GM18868 (cell line): ENCODE data around the gene STXBP6.
"Not testable (repeated sequence)": the region's sequence is repeated elsewhere in the genome, so short reads cannot be mapped to it uniquely, and the experiment has no call there.

Experiments
- ATAC-seq: cut with Tn5 transposase; IDR thresholded peaks from one replicate; pipeline ENCODE4 v1.9.1; 2021; ENCODE audit warnings: mild to moderate bottlenecking, moderate library complexity; ENCODE audit not compliant: unreplicated experiment

Gene STXBP6

GRCh38 chr14:24959791-24960331, 90.1 kb downstream of the STXBP6 start:
- peak; percentile 59 for ATAC-seq

- no peak for ATAC-seq
Measured at GRCh38 chr14:24958271-24958670, 91.7 kb downstream of the STXBP6 start.

GRCh38 chr14:24957814-24958213, 92.1 kb downstream of the STXBP6 start:
- no peak for ATAC-seq

- no peak for ATAC-seq
Measured at GRCh38 chr14:24956104-24956503, 93.8 kb downstream of the STXBP6 start.

GRCh38 chr14:24954700-24955037, 95.3 kb downstream of the STXBP6 start:
- no peak for ATAC-seq

- peak; percentile 98 for ATAC-seq
Measured at GRCh38 chr14:24954037-24954699, 95.8 kb downstream of the STXBP6 start.

GRCh38 chr14:24952851-24953666, 96.9 kb downstream of the STXBP6 start:
- no peak for ATAC-seq

- no peak for ATAC-seq
Measured at GRCh38 chr14:24948261-24948847, 101.6 kb downstream of the STXBP6 start.

GRCh38 chr14:24947131-24947530, 102.8 kb downstream of the STXBP6 start:
- no peak for ATAC-seq

GRCh38 chr14:24944800-24945199, 105.1 kb downstream of the STXBP6 start:
- ATAC-seq: no peak

- no peak for ATAC-seq
Measured at GRCh38 chr14:24943024-24943423, 106.9 kb downstream of the STXBP6 start.

GRCh38 chr14:24941719-24942118, 108.2 kb downstream of the STXBP6 start:
- ATAC-seq: peak; percentile 49

GRCh38 chr14:24940213-24940783, 109.6 kb downstream of the STXBP6 start:
- ATAC-seq: peak; percentile 70

- no peak for ATAC-seq
Measured at GRCh38 chr14:24938593-24938992, 111.4 kb downstream of the STXBP6 start.

GRCh38 chr14:24937300-24937699, 112.6 kb downstream of the STXBP6 start:
- no peak for ATAC-seq

- not testable (repeated sequence) for ATAC-seq
Measured at GRCh38 chr14:24936773-24937172, 113.2 kb downstream of the STXBP6 start.

GRCh38 chr14:24935796-24936195, 114.2 kb downstream of the STXBP6 start:
- no peak for ATAC-seq

GRCh38 chr14:24928386-24928900, 121.5 kb downstream of the STXBP6 start:
- no peak for ATAC-seq

- no peak for ATAC-seq
Measured at GRCh38 chr14:24927809-24928208, 122.1 kb downstream of the STXBP6 start.

- no peak for ATAC-seq
Measured at GRCh38 chr14:24925771-24926374, 124.1 kb downstream of the STXBP6 start.

GRCh38 chr14:24924544-24924943, 125.4 kb downstream of the STXBP6 start:
- ATAC-seq: peak; percentile 93
